KMS-11 (cell line): ENCODE data around the gene PLEKHA5.

Experiments
- H2AFZ ChIP-seq: fragments of 200-600 bp; sonication (generic); 2 replicates; pipeline ENCODE4 v1.6.1; 2016; ENCODE audit warnings: antibody characterized with exemption, mixed run types, low read depth
- H3K27ac ChIP-seq: fragments of 200-600 bp; sonication (generic); 2 replicates; pipeline ENCODE4 v1.6.1; 2016; ENCODE audit warnings: mild to moderate bottlenecking, mixed run types
- H3K27me3 ChIP-seq: fragments of 200-600 bp; sonication (generic); 2 replicates; pipeline ENCODE4 v1.6.1; 2017; ENCODE audit warnings: mild to moderate bottlenecking, low read depth, mixed run types, moderate library complexity; ENCODE audit not compliant: insufficient read depth
- H3K36me3 ChIP-seq: fragments of 200-600 bp; sonication (generic); 2 replicates; pipeline ENCODE4 v1.6.1; 2017; ENCODE audit warnings: mild to moderate bottlenecking, mixed run types; ENCODE audit not compliant: insufficient read depth
- H3K4me1 ChIP-seq: fragments of 200-600 bp; sonication (generic); 2 replicates; pipeline ENCODE4 v1.6.1; 2016; ENCODE audit warnings: mild to moderate bottlenecking, low read depth, mixed run types; ENCODE audit not compliant: poor library complexity, severe bottlenecking
- H3K4me2 ChIP-seq: fragments of 200-600 bp; sonication (generic); 2 replicates; pipeline ENCODE4 v1.7.0; 2016; ENCODE audit warnings: mild to moderate bottlenecking, mixed run types
- H3K4me3 ChIP-seq: fragments of 200-600 bp; sonication (generic); IDR thresholded peaks from 2 replicates; pipeline ENCODE4 v1.6.1; 2017; ENCODE audit warnings: low read depth, low read length, mixed read lengths; ENCODE audit not compliant: insufficient read depth
- H3K79me2 ChIP-seq: fragments of 200-600 bp; sonication (generic); 2 replicates; pipeline ENCODE4 v1.6.1; 2016; ENCODE audit warnings: low read depth, mixed run types; ENCODE audit not compliant: insufficient read depth
- H3K9ac ChIP-seq: fragments of 200-600 bp; sonication (generic); 2 replicates; pipeline ENCODE4 v1.6.1; 2016; ENCODE audit warnings: mild to moderate bottlenecking, mixed run types
- H4K20me1 ChIP-seq: fragments of 200-600 bp; sonication (generic); 2 replicates; pipeline ENCODE4 v1.6.1; 2016; ENCODE audit warnings: mild to moderate bottlenecking, mixed run types; ENCODE audit not compliant: insufficient read depth
- TF ChIP-seq, protein P1 (sequence below): fragments of 200-600 bp; sonication (generic); conservative IDR thresholded peaks from 2 replicates; pipeline ENCODE4 v1.6.1; 2017; ENCODE audit warnings: low read depth, mild to moderate bottlenecking, antibody characterized with exemption, low read length, moderate library complexity, mixed read lengths

Gene PLEKHA5

DNA sequence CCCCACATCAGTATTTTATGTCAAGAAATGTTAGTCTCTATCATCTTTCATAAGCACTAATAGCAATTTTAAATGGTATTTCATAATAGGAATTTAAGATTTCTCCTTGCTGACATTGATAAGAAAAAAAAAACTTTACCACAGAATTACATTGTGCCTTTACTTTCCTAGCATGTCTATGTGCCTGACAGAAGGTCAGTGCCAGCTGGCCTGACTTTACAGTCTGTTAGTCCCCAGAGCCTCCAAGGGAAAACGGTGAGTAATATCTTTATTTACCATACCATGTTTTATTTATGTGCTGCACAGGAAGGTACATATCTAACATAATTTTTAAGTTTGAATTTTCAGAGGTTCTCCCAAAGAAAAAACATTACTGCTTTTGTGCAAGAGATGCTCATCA, 157.8 kb downstream of the PLEKHA5 start:
- TF ChIP-seq, protein P1, sequence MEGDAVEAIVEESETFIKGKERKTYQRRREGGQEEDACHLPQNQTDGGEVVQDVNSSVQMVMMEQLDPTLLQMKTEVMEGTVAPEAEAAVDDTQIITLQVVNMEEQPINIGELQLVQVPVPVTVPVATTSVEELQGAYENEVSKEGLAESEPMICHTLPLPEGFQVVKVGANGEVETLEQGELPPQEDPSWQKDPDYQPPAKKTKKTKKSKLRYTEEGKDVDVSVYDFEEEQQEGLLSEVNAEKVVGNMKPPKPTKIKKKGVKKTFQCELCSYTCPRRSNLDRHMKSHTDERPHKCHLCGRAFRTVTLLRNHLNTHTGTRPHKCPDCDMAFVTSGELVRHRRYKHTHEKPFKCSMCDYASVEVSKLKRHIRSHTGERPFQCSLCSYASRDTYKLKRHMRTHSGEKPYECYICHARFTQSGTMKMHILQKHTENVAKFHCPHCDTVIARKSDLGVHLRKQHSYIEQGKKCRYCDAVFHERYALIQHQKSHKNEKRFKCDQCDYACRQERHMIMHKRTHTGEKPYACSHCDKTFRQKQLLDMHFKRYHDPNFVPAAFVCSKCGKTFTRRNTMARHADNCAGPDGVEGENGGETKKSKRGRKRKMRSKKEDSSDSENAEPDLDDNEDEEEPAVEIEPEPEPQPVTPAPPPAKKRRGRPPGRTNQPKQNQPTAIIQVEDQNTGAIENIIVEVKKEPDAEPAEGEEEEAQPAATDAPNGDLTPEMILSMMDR: no peak
- Histone ChIP-seq H3K4me2 (no peak overlapping the region), H3K36me3 (no peaks in the 10 kb centered on the region), H2AFZ (no peak overlapping the region), H3K4me3 (no peak overlapping the region), H3K4me1 (no peaks in the 10 kb centered on the region), H3K9ac (no peak overlapping the region), H3K27ac (no peak overlapping the region), H3K27me3 (no peaks in the 10 kb centered on the region), H3K79me2 (no peaks in the 10 kb centered on the region), H4K20me1 (no peaks in the 10 kb centered on the region)

DNA sequence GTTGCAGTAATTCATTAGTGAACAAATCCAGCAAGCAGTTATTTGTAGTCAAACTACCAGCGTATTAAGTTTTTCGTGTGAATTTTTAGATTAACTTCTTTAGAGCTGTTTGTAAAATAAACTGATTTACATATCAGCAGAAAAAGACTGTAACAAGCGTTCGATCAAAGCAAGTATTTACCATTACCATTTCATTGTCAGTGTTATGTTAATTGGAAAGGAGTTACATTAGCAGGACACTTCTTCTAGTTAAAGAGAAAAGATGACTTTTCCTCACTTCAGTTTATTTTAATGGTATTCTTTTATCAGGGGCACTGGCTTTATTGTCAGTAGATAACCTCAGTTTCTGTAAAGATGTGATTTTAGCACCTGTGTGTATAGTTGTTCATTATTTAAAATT, 158.6 kb downstream of the PLEKHA5 start:
- Histone ChIP-seq H2AFZ (no peak overlapping the region), H3K4me2 (no peak overlapping the region), H4K20me1 (no peaks in the 10 kb centered on the region), H3K4me3 (no peak overlapping the region), H3K9ac (no peak overlapping the region), H3K27ac (no peak overlapping the region), H3K4me1 (no peaks in the 10 kb centered on the region), H3K27me3 (no peaks in the 10 kb centered on the region), H3K36me3 (no peaks in the 10 kb centered on the region), H3K79me2 (no peaks in the 10 kb centered on the region)
- TF ChIP-seq, protein P1: no peak

DNA sequence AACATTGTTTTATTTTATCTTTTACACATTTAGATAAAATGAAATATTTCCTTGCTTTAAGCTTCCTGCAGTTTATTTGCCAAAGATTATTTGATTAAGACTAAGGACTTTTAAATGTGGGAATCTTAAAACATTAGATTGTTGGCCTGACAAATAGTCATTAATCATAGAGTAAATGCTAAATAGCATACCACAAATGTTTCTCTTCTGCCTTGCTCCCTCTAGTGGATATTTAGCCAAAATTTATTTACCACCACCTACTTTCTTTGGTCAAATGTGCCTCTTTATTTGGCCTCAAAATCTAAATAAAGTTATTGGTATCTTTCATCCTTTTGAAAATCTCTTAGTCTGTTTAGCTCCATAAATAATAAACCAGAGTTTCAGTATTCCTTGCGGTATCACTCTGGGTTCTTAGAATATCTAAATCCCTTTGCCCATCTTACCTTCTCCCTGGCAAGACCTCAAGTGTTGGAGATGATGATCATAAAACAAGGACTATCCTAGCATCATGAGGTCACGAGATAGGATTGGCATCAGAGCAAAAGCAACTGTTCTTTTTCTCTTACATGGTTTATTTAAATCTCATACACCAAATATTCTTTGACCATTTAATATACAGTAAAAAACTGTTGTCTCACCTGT, 159.2 kb downstream of the PLEKHA5 start:
- TF ChIP-seq, protein P1: peak; percentile 77
- no peak overlapping the region for H2AFZ ChIP-seq
- H3K4me2 ChIP-seq: no peak overlapping the region
- no peak overlapping the region for H3K27ac ChIP-seq
- no peaks in the 10 kb centered on the region for H3K4me1 ChIP-seq
- H3K79me2 ChIP-seq: no peaks in the 10 kb centered on the region
- H3K27me3 ChIP-seq: no peaks in the 10 kb centered on the region
- no peak overlapping the region for H3K9ac ChIP-seq
- H4K20me1 ChIP-seq: no peaks in the 10 kb centered on the region
- no peaks in the 10 kb centered on the region for H3K36me3 ChIP-seq
- H3K4me3 ChIP-seq: no peak overlapping the region

DNA sequence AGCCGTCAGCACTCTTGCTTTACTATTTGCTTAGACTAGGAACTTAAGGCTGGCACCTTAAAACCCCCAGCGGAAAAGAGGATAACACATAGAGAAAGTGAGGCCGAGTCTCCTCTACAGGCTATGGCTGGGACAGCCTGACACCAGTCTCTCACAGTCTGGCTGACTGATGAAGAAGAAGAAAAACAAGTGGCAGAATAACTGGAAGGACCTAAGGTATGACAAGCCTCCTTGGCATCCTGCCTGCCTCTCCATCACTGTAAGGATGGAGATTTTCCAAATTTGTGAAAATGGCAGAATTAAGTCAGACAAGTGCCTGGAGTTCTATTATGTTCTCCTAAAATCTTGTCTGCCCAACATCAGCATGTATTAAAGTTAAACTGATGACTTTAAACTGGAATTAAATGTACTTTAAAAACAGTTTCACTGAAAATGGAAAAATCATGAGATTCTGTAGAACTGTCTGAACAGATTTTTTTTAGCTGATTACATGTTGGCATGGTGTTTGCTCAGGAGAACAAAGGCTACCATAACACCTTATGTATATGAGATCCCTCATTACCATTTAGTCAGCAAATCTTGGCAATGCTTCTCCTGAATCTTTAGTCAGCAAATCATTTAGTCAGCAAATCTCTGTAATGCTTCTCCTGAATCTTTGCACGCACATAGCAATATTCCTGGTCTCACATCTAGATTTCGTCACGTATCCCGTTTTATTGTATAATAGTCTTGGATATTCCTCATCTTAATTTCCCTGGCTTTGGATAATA, 169.5 kb downstream of the PLEKHA5 start:
- no peak overlapping the region for H3K9ac ChIP-seq
- H3K27me3 ChIP-seq: no peaks in the 10 kb centered on the region
- TF ChIP-seq, protein P1: no peak
- no peaks in the 10 kb centered on the region for H4K20me1 ChIP-seq
- H3K27ac ChIP-seq: no peak overlapping the region
- no peaks in the 10 kb centered on the region for H3K36me3 ChIP-seq
- H3K4me3 ChIP-seq: no peak overlapping the region
- no peaks in the 10 kb centered on the region for H3K4me1 ChIP-seq
- no peak overlapping the region for H3K4me2 ChIP-seq
- no peaks in the 10 kb centered on the region for H3K79me2 ChIP-seq
- H2AFZ ChIP-seq: no peak overlapping the region
